GM06990 (cell line): Measurements from ENCODE around the gene SLC25A13.

Experiments
- DNase-seq: peaks from one replicate; pipeline ENCODE4 v3.0.0-alpha.2; 2011; ENCODE audit not compliant: insufficient read length; ENCODE audit errors: extremely low read depth
- H3K27me3 ChIP-seq: replicated peaks from 2 replicates; pipeline ENCODE4 v1.6.0; 2011; ENCODE audit warnings: low read length; ENCODE audit not compliant: control insufficient read depth, insufficient read depth
- H3K36me3 ChIP-seq: 2 replicates; pipeline ENCODE4 v1.5.1; 2011; ENCODE audit warnings: low read length; ENCODE audit not compliant: control insufficient read depth, insufficient read depth
- H3K4me3 ChIP-seq: replicated peaks from 2 replicates; pipeline ENCODE4 v1.5.1; 2011; ENCODE audit warnings: low read depth, mild to moderate bottlenecking, control low read depth, low read length
- TF ChIP-seq, protein P1 (sequence below): IDR thresholded peaks from 2 replicates; pipeline ENCODE4 v1.5.1; 2011; ENCODE audit warnings: low read length, control low read depth, mild to moderate bottlenecking, inconsistent platforms; ENCODE audit not compliant: insufficient read depth, poor library complexity, severe bottlenecking

SLC25A13 gene

DNA sequence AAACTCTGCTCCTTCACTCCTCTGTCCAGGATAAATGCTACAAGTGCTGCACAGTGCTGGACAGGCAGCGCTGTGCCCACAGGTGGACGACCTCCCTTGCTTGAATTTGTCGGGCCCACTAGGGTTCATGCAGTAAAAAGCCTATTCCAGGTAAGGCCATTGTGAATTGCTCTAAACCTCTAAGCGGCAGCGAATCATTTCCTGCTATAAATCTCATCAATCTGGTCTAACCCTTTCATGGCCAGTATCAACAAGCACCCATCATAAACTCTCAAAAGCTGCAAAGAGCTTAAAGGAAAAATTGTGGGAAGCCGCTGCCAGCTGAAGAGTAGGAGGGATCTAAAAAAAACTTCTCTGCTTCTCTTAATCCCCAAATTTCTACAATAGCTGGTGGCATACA, 134.2 kb downstream of the SLC25A13 start:
- DNase-seq = no peak
- TF ChIP-seq, protein P1, sequence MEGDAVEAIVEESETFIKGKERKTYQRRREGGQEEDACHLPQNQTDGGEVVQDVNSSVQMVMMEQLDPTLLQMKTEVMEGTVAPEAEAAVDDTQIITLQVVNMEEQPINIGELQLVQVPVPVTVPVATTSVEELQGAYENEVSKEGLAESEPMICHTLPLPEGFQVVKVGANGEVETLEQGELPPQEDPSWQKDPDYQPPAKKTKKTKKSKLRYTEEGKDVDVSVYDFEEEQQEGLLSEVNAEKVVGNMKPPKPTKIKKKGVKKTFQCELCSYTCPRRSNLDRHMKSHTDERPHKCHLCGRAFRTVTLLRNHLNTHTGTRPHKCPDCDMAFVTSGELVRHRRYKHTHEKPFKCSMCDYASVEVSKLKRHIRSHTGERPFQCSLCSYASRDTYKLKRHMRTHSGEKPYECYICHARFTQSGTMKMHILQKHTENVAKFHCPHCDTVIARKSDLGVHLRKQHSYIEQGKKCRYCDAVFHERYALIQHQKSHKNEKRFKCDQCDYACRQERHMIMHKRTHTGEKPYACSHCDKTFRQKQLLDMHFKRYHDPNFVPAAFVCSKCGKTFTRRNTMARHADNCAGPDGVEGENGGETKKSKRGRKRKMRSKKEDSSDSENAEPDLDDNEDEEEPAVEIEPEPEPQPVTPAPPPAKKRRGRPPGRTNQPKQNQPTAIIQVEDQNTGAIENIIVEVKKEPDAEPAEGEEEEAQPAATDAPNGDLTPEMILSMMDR = no peak
- peaks cover 5% of the 10 kb centered on the region for H3K36me3 ChIP-seq
- H3K27me3 ChIP-seq = no peaks in the 10 kb centered on the region
- no peak overlapping the region for H3K4me3 ChIP-seq

DNA sequence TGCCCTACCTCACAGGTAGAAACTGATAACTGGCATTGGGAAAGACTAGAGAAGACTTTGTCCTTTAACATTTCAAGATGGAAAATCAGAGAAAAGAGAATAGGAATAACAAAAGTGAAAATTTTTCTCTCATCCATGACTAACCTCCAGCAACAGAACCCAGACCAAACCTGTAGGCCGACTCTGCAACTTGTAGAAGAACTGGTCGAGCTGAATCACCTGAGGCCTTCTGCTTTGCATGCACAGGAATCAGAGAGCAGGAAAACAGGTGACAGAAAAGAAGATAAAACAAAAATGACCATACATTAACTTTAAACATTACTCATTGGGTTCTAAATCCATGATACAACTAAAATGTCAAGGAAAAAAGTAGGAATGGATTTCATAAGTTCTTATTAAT, 137.1 kb downstream of the SLC25A13 start:
- no peaks in the 10 kb centered on the region for H3K27me3 ChIP-seq
- peaks cover 5% of the 10 kb centered on the region for H3K36me3 ChIP-seq
- no peak for DNase-seq
- no peak overlapping the region for H3K4me3 ChIP-seq
- TF ChIP-seq, protein P1 = no peak

DNA sequence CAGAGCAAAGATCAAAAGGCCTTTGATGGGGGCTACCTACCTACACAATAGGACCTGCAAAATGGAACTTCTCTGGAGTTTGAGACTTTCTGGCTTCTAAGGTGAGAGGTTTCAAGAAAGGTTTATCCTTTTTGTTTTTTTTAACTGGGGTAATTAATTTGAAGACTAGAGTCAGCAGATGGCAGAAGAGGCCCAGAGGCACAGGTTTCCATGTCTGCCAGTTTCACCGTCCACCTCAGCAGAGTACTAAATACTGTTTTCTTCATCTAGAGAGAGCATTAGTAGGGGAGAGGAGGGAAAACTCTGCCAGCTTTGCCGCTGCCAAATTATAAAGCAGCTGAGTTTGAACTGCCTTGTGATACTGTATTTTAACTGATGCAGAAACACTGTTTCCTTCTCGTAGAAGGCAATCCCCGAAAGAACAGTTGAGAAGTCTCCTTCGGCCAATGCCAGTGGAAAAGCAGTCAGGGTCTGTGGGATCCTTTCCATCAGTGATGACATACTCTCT, 138.7 kb downstream of the SLC25A13 start:
- TF ChIP-seq, protein P1 = no peak
- Histone ChIP-seq H3K27me3 (no peaks in the 10 kb centered on the region), H3K4me3 (no peak overlapping the region), H3K36me3 (peaks cover 4% of the 10 kb centered on the region; the same call in 1 of the 2 replicates)
- DNase-seq = no peak

DNA sequence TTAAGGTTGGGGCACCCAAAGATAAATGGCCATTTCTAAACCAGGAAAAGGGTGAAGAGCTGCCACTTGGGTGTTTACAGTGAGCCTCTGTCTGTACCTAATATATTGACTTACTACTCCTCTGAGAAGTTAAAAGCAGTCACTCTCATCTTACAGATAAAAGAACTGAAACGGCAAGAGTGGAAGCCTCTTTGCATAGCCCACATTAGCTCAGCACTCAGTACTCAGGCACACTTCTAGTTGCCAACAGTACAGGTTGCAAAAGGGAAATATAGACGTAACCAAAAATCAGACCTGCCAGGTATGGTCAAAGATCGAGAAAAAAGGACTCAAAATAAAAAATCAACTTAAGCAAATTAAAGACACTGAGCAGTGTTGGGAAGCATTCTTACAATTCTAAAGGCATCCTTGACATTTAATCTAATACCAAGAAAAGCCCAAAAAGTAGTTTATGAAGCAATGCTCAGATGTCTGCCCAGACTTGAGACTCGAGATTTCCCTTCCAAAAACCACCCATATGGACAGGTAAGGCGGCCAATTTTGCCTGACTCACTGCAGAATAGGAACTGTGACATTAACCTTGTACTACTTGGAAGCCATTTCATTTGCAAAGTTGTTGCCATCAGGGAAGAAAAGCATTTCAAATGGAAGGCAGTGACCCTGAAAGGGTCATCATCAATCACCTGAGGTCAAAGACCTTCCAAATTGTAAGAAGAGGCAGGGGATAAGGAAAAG, 139.3 kb downstream of the SLC25A13 start:
- H3K27me3 ChIP-seq = no peaks in the 10 kb centered on the region
- no peak overlapping the region for H3K4me3 ChIP-seq
- TF ChIP-seq, protein P1 = no peak
- H3K36me3 ChIP-seq = peaks cover 4% of the 10 kb centered on the region; the same call in 1 of the 2 replicates
- DNase-seq = no peak

DNA sequence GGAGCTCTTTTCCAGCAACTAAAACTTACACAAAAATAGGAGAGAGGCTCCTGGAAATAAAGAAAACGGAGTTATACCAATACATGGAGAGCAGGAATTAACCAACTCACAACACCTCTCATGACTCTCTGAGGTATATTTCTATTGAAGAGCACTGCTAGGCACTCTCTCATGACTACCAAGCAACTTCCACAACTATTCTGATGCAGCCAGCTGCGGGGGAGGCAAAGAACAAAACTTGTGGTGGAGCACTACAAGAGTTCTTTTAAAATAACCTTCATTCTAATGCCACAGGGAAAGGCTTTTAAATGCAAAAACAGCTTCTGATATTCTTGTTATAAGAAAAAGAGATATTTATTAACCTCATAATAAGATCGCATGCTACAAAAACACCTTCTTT, 140.7 kb downstream of the SLC25A13 start:
- TF ChIP-seq, protein P1 = no peak
- no peak overlapping the region for H3K4me3 ChIP-seq
- no peaks in the 10 kb centered on the region for H3K27me3 ChIP-seq
- no peak for DNase-seq
- H3K36me3 ChIP-seq = peaks cover 4% of the 10 kb centered on the region; the same call in 1 of the 2 replicates
